Brain microvascular endothelial cell (primary cell): ENCODE results near the gene NTRK3.

Source experiments
- DNase-seq: peaks from one replicate; pipeline ENCODE4 v3.0.0-alpha.2; 2020
- H3K27ac ChIP-seq: fragments of 250-450 bp; sonication (Bioruptor Pico); 2 replicates; pipeline ENCODE4 v1.5.1; 2020; ENCODE audit warnings: mild to moderate bottlenecking, moderate library complexity
- H3K27me3 ChIP-seq: fragments of 250-450 bp; sonication (Bioruptor Pico); replicated peaks from 2 replicates; pipeline ENCODE4 v1.5.1; 2020; ENCODE audit warnings: mild to moderate bottlenecking
- H3K36me3 ChIP-seq: fragments of 250-450 bp; sonication (Bioruptor Pico); replicated peaks from 2 replicates; pipeline ENCODE4 v1.5.1; 2020; ENCODE audit warnings: mild to moderate bottlenecking
- H3K4me3 ChIP-seq: 2 replicates; pipeline ENCODE4 v1.5.1; 2011; ENCODE audit warnings: low read depth, mild to moderate bottlenecking, control low read depth, low read length, moderate library complexity
- CTCF ChIP-seq: IDR thresholded peaks from 2 replicates; pipeline ENCODE4 v1.5.1; 2011; ENCODE audit warnings: low read depth, mild to moderate bottlenecking, moderate library complexity, low read length, control low read depth, inconsistent platforms; ENCODE audit errors: missing control alignments
- in situ Hi-C: cut with HindIII; loops from 2 replicates; pipeline ENCODE4 v1.10.0; 2017; ENCODE audit warnings: low sequenced_read_pairs, low pct_ligation_motif_present

Gene NTRK3

GRCh38 chr15:87944050-87944449 is 312.5 kb downstream of the NTRK3 start:
- no peak for TF ChIP-seq CTCF
- Histone ChIP-seq H3K27ac (no peak overlapping the region), H3K27me3 (no peaks in the 10 kb centered on the region), H3K4me3 (no peak overlapping the region), H3K36me3 (no peaks in the 10 kb centered on the region)
- in situ Hi-C loops: no loop called here
- no peak for DNase-seq

DNA sequence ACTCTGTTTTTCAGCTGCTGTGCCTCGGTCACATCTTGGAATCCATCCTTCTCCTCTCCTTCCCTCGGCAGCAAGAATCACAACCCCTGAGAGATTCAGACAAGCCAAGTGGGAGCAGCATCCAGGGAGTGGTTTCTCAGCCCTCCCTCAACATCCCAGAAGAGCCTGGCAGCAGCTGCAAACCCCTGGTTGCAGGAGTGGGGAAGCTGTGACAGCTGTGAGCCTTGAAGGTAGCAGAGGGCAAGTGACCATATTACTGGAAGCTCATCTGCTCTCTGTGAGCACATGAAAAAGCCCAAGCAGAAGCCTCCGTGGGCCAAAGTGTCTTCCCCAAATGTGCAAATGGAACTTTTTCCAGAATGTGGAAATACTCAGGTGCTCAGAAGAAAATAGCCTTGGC is 312.9 kb downstream of the NTRK3 start:
- Histone ChIP-seq H3K27me3 (no peaks in the 10 kb centered on the region), H3K27ac (no peak overlapping the region), H3K4me3 (no peak overlapping the region), H3K36me3 (no peaks in the 10 kb centered on the region)
- in situ Hi-C loops: no loop called here
- DNase-seq: no peak
- no peak for TF ChIP-seq CTCF

- H3K27me3 ChIP-seq: no peaks in the 10 kb centered on the region
- in situ Hi-C loops: no loop called here
- no peak overlapping the region for H3K27ac ChIP-seq
- TF ChIP-seq CTCF: no peak
- H3K36me3 ChIP-seq: no peaks in the 10 kb centered on the region
- no peak for DNase-seq
- H3K4me3 ChIP-seq: no peak overlapping the region
These were observed 314.2 kb downstream of the NTRK3 start for GRCh38 chr15:87942316-87942715.

GRCh38 chr15:87941606-87942005 is 314.9 kb downstream of the NTRK3 start:
- in situ Hi-C loops: no loop called here
- no peak for DNase-seq
- TF ChIP-seq CTCF: no peak
- no peak overlapping the region for H3K27ac ChIP-seq
- no peak overlapping the region for H3K4me3 ChIP-seq
- H3K27me3 ChIP-seq: no peaks in the 10 kb centered on the region
- no peaks in the 10 kb centered on the region for H3K36me3 ChIP-seq

DNA sequence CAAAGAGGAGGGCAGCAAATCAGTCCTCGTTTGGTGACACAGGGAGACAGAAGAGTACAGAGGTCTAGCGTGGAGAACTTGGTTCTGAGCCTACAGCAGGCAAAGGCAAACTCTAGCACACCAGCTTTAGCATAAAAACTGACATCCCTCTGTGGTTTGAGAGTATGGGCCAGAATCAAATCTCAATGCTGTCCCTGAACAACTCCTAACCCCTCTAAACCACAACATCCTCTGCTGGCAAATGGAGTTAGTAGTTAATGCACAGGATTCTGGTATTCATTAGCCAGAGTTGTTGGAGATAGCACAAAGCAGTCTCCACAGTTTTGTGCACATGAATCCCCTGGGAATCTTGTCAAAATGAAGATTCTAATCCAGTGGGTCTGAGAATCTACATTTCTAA is 315.8 kb downstream of the NTRK3 start:
- no peak for DNase-seq
- Histone ChIP-seq H3K36me3 (no peaks in the 10 kb centered on the region), H3K4me3 (no peak overlapping the region), H3K27me3 (no peaks in the 10 kb centered on the region), H3K27ac (no peak overlapping the region)
- no peak for TF ChIP-seq CTCF
- in situ Hi-C loops: no loop called here

DNA sequence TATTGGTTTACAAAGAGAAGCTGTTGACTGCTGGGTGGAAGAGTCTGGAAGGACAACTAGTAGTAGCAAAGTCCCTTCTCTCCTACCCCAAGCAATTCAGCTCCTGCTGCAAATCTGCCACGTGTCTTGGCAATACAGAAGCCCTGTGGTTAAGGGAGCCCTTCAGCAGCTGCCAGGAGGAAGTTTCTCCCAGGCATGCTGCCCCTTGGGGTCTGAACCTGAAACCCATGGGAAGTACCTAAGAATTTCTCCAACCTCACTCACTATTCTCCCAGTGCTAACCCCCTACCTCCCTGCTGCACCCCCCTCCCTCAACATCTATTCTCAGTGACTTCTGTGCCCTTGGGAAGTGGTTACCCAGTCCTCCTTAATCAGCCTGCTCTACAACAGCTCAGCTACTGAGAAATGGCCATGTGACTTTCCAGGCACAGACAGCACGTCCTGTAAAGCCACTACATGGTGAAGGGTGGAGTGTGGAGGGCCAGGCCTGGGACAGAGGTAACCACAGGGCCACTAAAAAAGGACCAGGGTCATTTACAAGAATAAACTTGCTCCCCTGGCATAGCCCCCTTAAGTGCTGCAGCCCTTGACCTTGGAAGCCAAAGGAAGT is 316.6 kb downstream of the NTRK3 start:
- TF ChIP-seq CTCF: no peak
- Histone ChIP-seq H3K27ac (no peak overlapping the region), H3K36me3 (no peaks in the 10 kb centered on the region), H3K4me3 (no peak overlapping the region), H3K27me3 (no peaks in the 10 kb centered on the region)
- in situ Hi-C loops: no loop called here
- no peak for DNase-seq
